NCI-H774 (cell line): ENCODE measurements around the gene HBS1L.

Experiments used
- DNase-seq: peaks from one replicate; lab custom pipeline; 2025; lab: John Stamatoyannopoulos, UW

Gene HBS1L

GRCh38 chr6:134999107-134999506 is 55.5 kb downstream of the HBS1L start:
- no peak for DNase-seq

DNA sequence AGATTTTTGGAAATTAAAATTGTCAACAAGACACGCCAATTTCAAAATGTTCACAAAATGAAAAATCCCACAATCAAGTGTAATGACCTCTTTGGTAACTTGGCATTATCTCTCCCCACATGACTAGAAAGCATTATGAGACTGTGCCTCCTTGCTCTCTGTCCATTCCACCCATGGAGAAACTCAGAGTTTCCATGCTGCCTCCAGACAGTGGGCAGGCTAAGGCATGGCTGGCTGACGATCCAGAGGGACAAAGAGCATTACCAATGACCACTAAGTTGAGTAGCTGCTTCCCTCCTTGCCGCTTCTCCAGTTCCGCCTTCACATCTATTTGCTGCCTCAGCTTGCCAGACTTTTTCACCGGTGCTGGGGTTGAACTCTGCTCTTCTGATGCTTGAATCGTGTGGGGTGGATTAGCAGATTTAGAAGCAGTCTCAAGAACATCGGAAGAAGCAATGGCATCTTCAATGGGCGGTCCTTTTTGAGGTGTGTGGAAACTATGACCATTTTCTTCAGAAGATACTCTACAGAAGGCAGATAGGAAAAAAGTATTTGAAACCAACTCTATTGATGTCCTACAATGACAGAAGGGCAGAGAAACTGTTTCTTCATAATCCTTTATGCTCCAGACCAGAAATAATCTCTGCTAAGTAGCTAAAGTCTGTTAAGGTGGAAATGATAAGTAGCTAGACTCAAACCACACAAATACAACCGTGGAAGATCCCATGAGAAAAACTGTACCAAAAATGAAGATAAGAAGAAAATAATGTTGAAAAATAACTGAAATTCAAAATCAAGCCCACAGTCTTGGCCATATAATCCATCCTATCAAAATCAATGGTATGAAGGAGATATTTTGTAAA is 57.3 kb downstream of the HBS1L start:
- DNase-seq, result no peak

GRCh38 chr6:134995536-134995935 is 59.1 kb downstream of the HBS1L start:
- no peak for DNase-seq

GRCh38 chr6:134994431-134994830 is 60.2 kb downstream of the HBS1L start:
- DNase-seq, result no peak

GRCh38 chr6:134992155-134992554 is 62.5 kb downstream of the HBS1L start:
- no peak for DNase-seq

DNA sequence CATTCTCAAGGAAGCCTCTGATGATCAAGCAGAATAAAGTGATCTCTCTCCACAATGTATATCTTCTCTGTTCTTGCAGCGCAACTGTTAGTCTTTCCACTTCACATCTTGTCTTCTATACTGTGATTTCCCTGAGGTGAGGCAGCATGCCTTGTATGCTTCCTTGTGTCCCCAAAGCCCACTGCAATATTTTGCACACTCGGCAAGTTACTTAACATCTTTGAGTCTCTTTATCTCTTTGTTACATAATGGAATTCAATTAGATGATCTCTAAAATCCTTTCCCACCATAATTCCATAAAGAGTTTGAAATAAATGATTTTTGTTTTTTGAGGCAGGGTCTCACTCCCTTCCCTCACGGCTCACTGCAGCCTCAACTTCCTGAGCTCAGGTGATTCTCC is 64.4 kb downstream of the HBS1L start:
- DNase-seq, result no peak

DNA sequence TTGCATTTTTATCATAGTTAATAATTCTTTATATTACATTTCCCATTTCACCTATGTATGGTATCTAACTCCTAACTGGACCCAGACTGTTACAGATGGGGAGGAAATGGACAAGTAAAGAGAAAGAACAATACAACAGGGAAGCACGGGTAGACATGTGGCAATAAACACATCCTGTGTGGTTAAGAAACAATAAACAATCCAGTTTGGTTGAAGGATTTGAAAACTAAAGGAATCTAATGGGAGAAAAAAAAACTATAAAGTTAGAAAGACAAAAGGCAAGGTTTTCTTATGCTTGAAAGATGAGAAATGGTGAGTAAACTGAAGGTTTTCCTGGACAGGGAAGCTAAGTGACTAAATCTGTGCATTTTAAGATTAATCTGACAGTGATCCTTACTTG is 69.8 kb downstream of the HBS1L start:
- DNase-seq, result no peak

GRCh38 chr6:134983823-134984222 is 70.8 kb downstream of the HBS1L start:
- DNase-seq, result no peak

DNA sequence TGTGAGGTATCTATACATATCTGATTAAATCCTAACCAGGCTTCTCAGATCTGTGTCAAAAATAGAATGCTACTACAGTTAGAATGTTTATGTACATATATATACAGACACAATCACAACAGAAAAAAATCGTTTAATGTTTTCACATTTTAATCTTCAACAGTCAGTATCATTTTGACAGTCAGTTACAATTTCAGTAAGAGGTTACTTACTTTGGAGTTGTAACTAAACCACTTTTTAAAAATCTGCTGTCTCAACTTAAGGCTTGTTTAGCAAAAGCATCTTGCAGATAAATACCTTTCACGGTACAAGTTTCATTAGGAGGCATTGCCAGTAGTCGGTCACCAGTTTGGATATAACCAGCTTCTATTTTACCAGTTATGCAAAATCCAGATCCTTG is 72.5 kb downstream of the HBS1L start:
- DNase-seq, result no peak

DNA sequence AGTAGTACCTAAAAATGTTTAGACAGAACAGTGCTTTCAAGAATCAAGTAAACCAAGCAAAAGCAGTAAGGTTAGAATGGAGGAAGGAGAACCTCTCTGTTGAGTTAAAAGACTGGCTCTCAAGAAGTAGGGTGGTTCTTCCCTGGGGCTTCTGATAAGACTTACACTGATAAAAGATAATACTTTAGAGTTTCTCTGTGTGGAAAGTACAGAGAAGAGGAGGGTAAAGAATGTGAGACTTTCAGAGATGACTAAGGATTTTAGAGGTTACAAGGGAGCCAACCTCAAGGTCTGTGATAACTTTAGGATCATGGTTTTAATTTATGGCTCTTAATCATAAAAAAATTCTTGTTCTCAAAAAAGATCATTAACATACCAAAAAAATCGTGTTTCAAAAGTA is 73.8 kb downstream of the HBS1L start:
- DNase-seq, result no peak

GRCh38 chr6:134979142-134979541 is 75.5 kb downstream of the HBS1L start:
- no peak for DNase-seq

DNA sequence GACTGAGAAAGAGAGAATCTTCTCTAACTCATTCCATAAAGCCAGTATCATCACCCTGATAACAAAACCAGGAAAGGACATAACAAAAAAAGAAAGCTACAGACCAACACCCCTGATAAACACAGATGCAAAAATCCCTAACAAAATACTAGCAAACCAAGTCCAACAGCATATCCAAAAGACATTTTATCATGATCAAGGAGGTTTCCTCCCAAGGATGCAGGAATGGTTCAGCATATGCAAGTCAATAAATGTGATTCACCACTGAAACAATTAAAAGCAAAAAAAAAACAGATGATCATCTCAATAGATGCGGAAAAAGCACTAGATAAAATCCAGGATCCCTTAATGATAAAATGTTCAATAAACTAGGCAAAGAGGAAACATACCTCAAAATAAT is 80.3 kb downstream of the HBS1L start:
- DNase-seq, result no peak

DNA sequence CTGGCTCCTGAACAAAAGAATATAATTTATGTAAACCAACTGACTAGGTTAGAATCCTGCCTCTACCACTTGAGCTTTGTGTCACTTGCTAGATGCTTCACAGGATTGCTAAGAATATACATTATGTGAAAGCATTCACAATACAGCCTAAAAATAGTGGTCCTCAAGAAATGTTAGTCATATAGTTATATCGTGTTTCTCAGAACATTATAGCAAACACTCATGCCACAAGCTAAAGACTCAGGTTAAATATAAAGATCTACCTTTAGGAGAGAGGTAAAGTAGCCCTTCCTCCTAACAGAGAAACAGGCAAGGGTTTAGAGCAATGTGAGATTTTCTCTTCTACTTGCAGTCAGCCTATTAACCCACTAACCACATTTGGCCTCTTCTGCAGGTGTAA is 86.9 kb downstream of the HBS1L start:
- DNase-seq, result no peak

DNA sequence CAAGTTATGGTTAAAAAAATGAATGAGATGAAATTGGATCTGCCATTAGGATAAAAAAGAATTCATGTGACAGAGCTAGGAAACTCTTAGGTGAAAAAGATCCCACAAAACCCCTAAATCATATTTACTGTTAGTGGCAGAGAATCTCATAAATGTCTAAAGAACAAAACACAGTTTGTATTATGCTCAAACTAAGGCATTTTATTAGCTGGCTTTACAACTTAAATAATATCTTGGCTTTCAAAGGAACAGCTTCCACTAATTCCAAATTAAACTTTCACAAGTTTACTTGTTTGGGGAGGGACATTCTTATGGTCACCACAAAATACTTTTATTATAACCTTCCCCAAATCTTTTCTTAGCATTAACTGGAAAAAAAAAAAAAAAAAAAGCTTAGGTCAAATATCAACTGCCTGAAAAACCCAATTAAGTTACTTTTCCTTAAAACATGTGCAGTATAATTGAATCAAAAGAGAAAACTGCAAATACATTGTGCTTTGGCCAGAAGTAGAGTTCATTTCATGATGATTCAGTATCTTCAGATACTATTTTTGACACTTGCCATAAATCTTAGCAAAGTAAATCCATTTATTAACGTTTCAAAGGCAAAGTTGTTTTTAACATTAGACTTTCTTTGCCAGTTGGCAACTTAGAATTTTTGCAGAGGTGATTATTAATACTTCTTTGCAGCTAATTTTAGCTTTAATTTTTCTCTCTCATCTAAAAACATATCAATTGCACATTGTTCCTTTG is 90.0 kb downstream of the HBS1L start:
- DNase-seq, result no peak

DNA sequence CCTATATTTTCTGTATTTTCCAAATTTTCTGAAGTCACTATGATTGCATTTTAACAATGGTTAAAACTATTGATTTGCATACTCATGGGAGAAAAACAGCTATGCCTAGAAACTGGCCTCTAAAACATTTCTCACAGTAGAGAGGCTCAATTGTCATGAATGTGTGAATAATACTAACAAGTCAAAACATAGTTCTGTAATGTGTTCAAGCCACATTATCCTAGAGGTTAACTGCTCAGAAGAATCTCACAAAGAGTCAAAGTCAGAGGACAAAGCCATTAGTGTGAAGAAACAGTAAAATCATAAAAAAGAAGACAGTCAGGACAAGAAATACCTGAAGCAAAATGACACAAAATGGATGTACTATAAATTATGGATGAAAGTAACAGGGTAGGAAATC is 92.2 kb downstream of the HBS1L start:
- no peak for DNase-seq

GRCh38 chr6:134961366-134961765 is 93.3 kb downstream of the HBS1L start:
- DNase-seq, result no peak

- no peak for DNase-seq
These were observed 95.0 kb downstream of the HBS1L start for GRCh38 chr6:134959603-134960002.

DNA sequence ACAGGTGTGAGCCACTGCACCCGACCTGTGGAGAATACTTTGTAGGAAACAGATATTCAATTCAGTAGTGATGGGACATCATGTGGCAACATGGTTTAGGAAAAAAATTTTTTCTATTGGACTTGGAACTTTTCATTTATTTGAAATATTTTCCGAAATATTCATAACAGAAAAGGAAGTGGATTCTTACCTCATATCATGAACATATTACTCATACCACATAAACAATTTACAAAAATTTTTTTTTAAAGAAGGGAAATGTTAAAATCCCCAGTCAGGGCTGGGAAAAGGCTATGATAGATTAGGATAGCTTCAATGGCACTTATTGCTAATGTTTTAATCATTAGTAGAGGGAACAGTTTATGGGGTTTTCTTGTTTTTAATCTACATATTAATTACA is 97.9 kb downstream of the HBS1L start:
- DNase-seq, result no peak

- no peak for DNase-seq
These were observed 98.6 kb downstream of the HBS1L start for GRCh38 chr6:134956032-134956431.

GRCh38 chr6:134954272-134955000 is 100.2 kb downstream of the HBS1L start:
- DNase-seq, result no peak

- no peak for DNase-seq
These were observed 102.9 kb downstream of the HBS1L start for GRCh38 chr6:134951494-134952263.

DNA sequence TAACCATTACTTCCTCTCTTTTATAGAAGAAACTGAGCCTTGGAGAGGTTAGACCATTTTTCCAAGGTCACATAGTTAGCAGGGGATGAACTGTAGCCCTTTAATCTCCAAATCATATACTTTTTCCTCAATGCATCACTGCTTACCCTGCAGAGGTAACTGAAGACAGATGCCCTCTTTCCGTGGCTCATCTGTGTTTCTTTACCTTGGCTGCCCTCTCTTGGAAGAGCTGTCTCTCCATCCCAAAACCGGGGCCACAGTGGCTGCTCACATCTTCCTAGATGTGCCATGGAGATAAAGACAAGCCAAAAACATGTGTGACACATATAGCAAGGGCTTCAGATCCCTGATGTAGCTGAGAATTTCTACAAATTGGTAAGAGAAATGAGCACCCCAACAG is 104.1 kb downstream of the HBS1L start:
- DNase-seq, result no peak
